Gastroesophageal sphincter (tissue), 3 donors: ENCODE measurements around the gene RNF182.

Experiments
- POLR2A ChIP-seq, 2 donors: fragments of 450-650 bp; IDR thresholded peaks; one replicate each; pipeline ENCODE4 v1.6.1; 2017; ENCODE audit warnings: antibody characterized with exemption in 2 of 2, mild to moderate bottlenecking in 2 of 2, moderate library complexity in 1 of 2
- POLR2AphosphoS5 ChIP-seq: sonication (generic); formaldehyde crosslinking; IDR thresholded peaks from one replicate; pipeline ENCODE4 v1.6.1; 2017; ENCODE audit warnings: antibody characterized with exemption
- TF ChIP-seq, protein P1 (sequence below), 4 experiments: fragments of 200-600 bp in 2 of 4; fragments of 450-650 bp in 2 of 4; sonication (generic) in 1 of 4; IDR thresholded peaks; one replicate each; pipeline ENCODE4 v1.5.1; 2017 to 2019; ENCODE audit warnings: antibody characterized with exemption in 4 of 4, mild to moderate bottlenecking in 2 of 4, moderate library complexity in 2 of 4

DNA sequence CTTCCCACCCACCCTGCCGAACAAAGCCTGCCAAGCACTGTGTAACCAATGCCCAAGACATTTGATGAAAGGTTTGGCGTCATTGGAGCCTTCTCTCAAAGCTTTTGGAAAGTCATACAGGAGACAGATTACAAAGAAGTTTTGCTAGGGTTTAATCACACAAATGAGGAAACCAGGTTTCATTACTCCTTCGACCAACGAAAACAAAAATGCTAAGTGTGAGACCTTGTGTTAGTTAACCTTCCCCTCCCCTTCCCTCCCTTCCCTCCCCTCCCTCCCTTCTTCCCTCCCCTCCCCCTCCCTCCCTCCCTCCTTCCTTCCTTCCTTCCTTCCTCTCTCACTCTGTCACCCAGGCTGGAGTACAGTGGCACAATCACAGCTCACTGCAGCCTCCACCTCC lies 96.7 kb downstream of the RNF182 start:
- TF ChIP-seq, protein P1, sequence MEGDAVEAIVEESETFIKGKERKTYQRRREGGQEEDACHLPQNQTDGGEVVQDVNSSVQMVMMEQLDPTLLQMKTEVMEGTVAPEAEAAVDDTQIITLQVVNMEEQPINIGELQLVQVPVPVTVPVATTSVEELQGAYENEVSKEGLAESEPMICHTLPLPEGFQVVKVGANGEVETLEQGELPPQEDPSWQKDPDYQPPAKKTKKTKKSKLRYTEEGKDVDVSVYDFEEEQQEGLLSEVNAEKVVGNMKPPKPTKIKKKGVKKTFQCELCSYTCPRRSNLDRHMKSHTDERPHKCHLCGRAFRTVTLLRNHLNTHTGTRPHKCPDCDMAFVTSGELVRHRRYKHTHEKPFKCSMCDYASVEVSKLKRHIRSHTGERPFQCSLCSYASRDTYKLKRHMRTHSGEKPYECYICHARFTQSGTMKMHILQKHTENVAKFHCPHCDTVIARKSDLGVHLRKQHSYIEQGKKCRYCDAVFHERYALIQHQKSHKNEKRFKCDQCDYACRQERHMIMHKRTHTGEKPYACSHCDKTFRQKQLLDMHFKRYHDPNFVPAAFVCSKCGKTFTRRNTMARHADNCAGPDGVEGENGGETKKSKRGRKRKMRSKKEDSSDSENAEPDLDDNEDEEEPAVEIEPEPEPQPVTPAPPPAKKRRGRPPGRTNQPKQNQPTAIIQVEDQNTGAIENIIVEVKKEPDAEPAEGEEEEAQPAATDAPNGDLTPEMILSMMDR (IDR thresholded peaks at IDR 0.05) = no peak
- no peak for TF ChIP-seq POLR2AphosphoS5
- no peak for TF ChIP-seq POLR2A (IDR thresholded peaks at IDR 0.05)
